Activated B cell treated with CpG ODN at 0.5 μM for 24 hours (primary cell): ENCODE measurements around the gene IL1RN. TPM values are rescaled to one million over a fixed set of nuclear protein-coding genes. Genes with fewer than 3 reads are reported as not detected.
A peak's percentile ranks its signal among the peaks of the same experiment; 100 is the strongest.

Source experiments
- ATAC-seq: fragments of 200-7000 bp; cut with Tn5 transposase; one replicate; pipeline ENCODE4 v1.10.0; 2021; ENCODE audit warnings: low read depth, mild to moderate bottlenecking, moderate library complexity
- CTCF ChIA-PET: fragments of 350-600 bp; sonication (Branson Sonifier 250); formaldehyde crosslinking; loops from one replicate; lab custom pipeline; 2021; ENCODE audit warnings: antibody characterized with exemption; lab: Charles Lee
- POLR2A ChIA-PET: fragments of 350-600 bp; sonication (Branson Sonifier 250); formaldehyde crosslinking; loops from one replicate; lab custom pipeline; 2021; ENCODE audit warnings: antibody characterized with exemption; lab: Charles Lee
- DNase-seq: peaks from one replicate; pipeline ENCODE4 v3.0.0; 2022
- H3K27ac Mint-ChIP-seq: one replicate; pipeline ENCODE4 v1.8.0; 2020; ENCODE audit warnings: mixed read lengths
- H3K27me3 Mint-ChIP-seq: one replicate; pipeline ENCODE4 v1.8.0; 2021; ENCODE audit warnings: mixed read lengths
- H3K36me3 Mint-ChIP-seq: one replicate; pipeline ENCODE4 v1.8.0; 2021; ENCODE audit warnings: low read depth, mixed read lengths
- H3K4me1 Mint-ChIP-seq: one replicate; pipeline ENCODE4 v1.8.0; 2021; ENCODE audit warnings: mixed read lengths
- H3K4me3 Mint-ChIP-seq: one replicate; pipeline ENCODE4 v1.8.0; 2020; ENCODE audit warnings: mild to moderate bottlenecking, mixed read lengths
- H3K9me3 Mint-ChIP-seq: one replicate; pipeline ENCODE4 v1.8.0; 2020; ENCODE audit warnings: mixed read lengths
- CTCF ChIP-seq: fragments of 200-600 bp; IDR thresholded peaks from one replicate; pipeline ENCODE4 v1.8.0; 2022; ENCODE audit warnings: antibody characterized with exemption, mild to moderate bottlenecking
- intact Hi-C: fragments of 100-400 bp; cut with micrococcal nuclease; formaldehyde crosslinking; loops from one replicate; pipeline ENCODE4 v1.15.1; 2024
- total RNA-seq: library from RNA; stranded (reverse); gene quantifications from 2 replicates; pipeline ENCODE4 v1.2.3, GENCODE V29; 2022

Gene IL1RN
- total RNA-seq, 1 donor from 2014 or later: not detected

- peaks cover 68% of the 10 kb centered on the region for H3K36me3 Mint-ChIP-seq
- H3K27ac Mint-ChIP-seq: peak overlapping the region; percentile 59
- CTCF ChIA-PET: interaction anchor here (3.8 kb wide), 1 partner anchor 41 kb away, joined by 65 read pairs; no protein-coding TSS in a partner anchor
- peaks cover 2% of the 10 kb centered on the region for H3K27me3 Mint-ChIP-seq
- ATAC-seq (no peak), DNase-seq (no peak)
- no peak for TF ChIP-seq CTCF
- peak overlapping the region; percentile 5 for H3K4me3 Mint-ChIP-seq
- POLR2A ChIA-PET: no interaction called here
- intact Hi-C loops: loop anchor here (10.0 kb wide), 2 partner anchors 516 to 1124 kb away; partner anchors contain the start of gene TMEM87B
- H3K4me1 Mint-ChIP-seq: peaks cover 91% of the 10 kb centered on the region
- H3K9me3 Mint-ChIP-seq: no peaks in the 10 kb centered on the region
Observed at GRCh38 chr2:113178891-113179290, 51.5 kb downstream of the IL1RN start.

DNA sequence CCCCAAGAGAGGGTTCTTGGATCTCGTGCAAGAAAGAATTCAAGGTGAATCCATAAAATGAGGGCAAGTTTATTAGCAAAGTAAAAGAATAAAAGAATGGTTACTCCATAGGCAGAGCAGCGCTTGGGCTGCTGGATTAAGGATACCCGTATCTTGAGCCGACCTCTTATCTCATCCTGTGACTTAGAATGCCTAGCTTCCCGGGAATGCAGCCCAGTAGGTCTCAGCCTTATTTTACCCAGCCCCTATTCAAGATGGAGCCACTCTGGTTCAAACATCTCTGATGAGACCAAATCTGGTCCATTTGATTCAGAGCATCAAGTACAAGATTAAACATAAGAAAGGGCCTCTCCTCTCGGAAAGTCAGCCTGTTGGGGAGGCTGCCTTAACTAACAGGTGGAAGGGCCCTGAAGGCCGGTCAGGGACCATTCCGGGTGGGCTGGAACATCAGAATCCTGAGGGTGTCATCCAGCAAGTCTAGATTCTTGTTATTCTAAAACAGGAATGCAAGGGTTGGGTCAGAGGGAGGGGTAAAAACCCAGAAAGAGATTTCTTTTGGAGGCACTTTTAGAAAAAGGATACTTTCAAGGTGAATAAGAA, 52.1 kb downstream of the IL1RN start:
- no peaks in the 10 kb centered on the region for H3K9me3 Mint-ChIP-seq
- POLR2A ChIA-PET: interaction anchor here (1.2 kb wide), 1 partner anchor 93 kb away, joined by 3 read pairs; no protein-coding TSS in a partner anchor
- ATAC-seq (no peak), DNase-seq (no peak)
- intact Hi-C loops: loop anchor here (1.0 to 10.0 kb wide), 3 partner anchors 41 to 1125 kb away; partner anchors contain the start of gene TMEM87B
- H3K27ac Mint-ChIP-seq: peak overlapping the region; percentile 19
- peaks cover 2% of the 10 kb centered on the region for H3K27me3 Mint-ChIP-seq
- CTCF ChIA-PET: interaction anchor here (1.1 to 3.8 kb wide), 7 partner anchors 7 to 228 kb away, joined by 3 to 65 read pairs (median 5); no protein-coding TSS in a partner anchor
- TF ChIP-seq CTCF: no peak
- no peak overlapping the region for H3K4me3 Mint-ChIP-seq
- H3K36me3 Mint-ChIP-seq: peaks cover 64% of the 10 kb centered on the region
- peaks cover 88% of the 10 kb centered on the region for H3K4me1 Mint-ChIP-seq

DNA sequence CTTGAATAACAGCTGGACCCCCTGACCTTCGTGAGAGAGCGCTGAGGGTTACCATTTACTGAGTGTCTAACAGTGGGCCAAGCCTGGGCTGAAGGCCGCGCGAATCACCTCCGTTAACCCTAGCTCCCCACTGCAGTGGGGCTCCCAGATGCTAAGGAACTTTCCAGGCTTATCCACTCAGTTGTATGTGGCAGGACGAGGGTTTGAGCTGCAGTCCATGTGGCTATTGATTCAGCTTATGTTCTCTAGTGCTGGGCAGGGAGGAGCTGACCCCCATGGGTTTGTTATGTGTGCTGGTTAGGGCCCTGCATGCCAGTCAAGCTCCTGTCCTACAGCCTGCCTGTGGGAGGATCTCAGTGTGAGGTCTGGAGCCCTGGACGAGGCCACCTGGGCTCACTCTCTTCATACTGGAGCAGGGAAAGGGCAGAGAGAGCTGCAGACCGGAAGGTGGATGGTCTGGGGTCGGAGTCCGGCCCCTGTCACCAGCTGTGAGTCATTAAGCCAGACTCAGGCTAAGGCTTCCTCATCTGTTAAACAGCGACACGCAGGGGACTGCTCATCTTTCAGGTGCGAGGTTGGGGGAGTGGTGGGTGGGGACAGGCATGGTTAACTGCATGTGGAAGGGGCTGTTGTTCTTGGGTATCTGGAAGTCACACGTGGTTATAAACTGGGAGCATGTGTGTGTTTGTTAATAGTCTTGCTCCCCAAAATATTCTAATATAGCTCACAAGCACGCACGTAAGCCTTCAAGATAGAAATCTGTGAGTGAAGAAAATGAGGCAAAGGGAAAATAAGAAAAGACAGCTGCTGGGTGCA, 52.9 kb downstream of the IL1RN start:
- ChIA-PET POLR2A (interaction anchor here (0.5 to 1.7 kb wide), 5 partner anchors 19 to 397 kb away, joined by 3 to 7 read pairs (median 6); no protein-coding TSS in a partner anchor), CTCF (interaction anchor here (0.9 to 3.8 kb wide), 15 partner anchors 8 to 227 kb away, joined by 3 to 65 read pairs (median 3); no protein-coding TSS in a partner anchor)
- Mint-ChIP-seq H3K27me3 (no peaks in the 10 kb centered on the region), H3K27ac (peak overlapping the region; percentile 19), H3K4me1 (peaks cover 92% of the 10 kb centered on the region), H3K36me3 (peaks cover 67% of the 10 kb centered on the region), H3K4me3 (peak overlapping the region; percentile 50), H3K9me3 (no peaks in the 10 kb centered on the region)
- no peak for TF ChIP-seq CTCF
- intact Hi-C loops: loop anchor here (1.0 kb wide), 1 partner anchor 42 kb away; no protein-coding TSS in a partner anchor
- ATAC-seq (peak; percentile 38), DNase-seq (no peak)

GRCh38 chr2:113181258-113182051, 54.1 kb downstream of the IL1RN start:
- no peaks in the 10 kb centered on the region for H3K9me3 Mint-ChIP-seq
- H3K36me3 Mint-ChIP-seq: peaks cover 74% of the 10 kb centered on the region
- no peak for ATAC-seq
- H3K4me1 Mint-ChIP-seq: peaks cover 90% of the 10 kb centered on the region
- DNase-seq: no peak
- H3K27ac Mint-ChIP-seq: peak overlapping the region; percentile 19
- ChIA-PET CTCF (interaction anchor here (0.9 to 3.8 kb wide), 12 partner anchors 9 to 43 kb away, joined by 3 to 65 read pairs (median 4); no protein-coding TSS in a partner anchor), POLR2A (interaction anchor here (0.6 to 1.7 kb wide), 6 partner anchors 10 to 595 kb away, joined by 3 to 7 read pairs (median 4); no protein-coding TSS in a partner anchor)
- no peak overlapping the region for H3K4me3 Mint-ChIP-seq
- H3K27me3 Mint-ChIP-seq: no peaks in the 10 kb centered on the region
- intact Hi-C loops: no loop called here
- no peak for TF ChIP-seq CTCF
